GM12878 (cell line): ENCODE data around the gene ABT1.

ENCODE experiments used
- CHD2 ChIP-seq: IDR thresholded peaks from 2 replicates; pipeline ENCODE4 v1.6.1; 2011; ENCODE audit warnings: low read depth, low read length, improper control_type of control experiment, borderline replicate concordance
- CREB1 ChIP-seq: IDR thresholded peaks from 2 replicates; pipeline ENCODE4 v1.6.1; 2012; ENCODE audit warnings: low read depth, mild to moderate bottlenecking, inconsistent platforms
- EP300 ChIP-seq, 2 experiments: fragments of 150-350 bp in 1 of 2; IDR thresholded peaks; 2 replicates each; pipeline ENCODE4 v1.6.1; 2011 to 2012; ENCODE audit warnings: low read depth in 2 of 2, low read length in 2 of 2, borderline replicate concordance in 1 of 2, improper control_type of control experiment in 1 of 2, inconsistent platforms in 1 of 2; ENCODE audit not compliant: control insufficient read depth in 1 of 2
- EZH2 ChIP-seq: IDR thresholded peaks from 2 replicates; pipeline ENCODE4 v1.6.1; 2012; ENCODE audit warnings: low read depth, mild to moderate bottlenecking, control low read depth, inconsistent platforms, low read length, borderline replicate concordance; ENCODE audit not compliant: control insufficient read depth
- GABPA ChIP-seq: IDR thresholded peaks from 2 replicates; pipeline ENCODE4 v1.6.1; 2014; ENCODE audit warnings: antibody characterized with exemption, low read depth, mild to moderate bottlenecking, inconsistent platforms
- PML ChIP-seq: IDR thresholded peaks from 2 replicates; pipeline ENCODE4 v1.6.1; 2012; ENCODE audit warnings: low read length, inconsistent platforms
- POLR2A ChIP-seq: IDR thresholded peaks from 2 replicates; pipeline ENCODE4 v1.6.1; 2011; ENCODE audit warnings: low read depth, mild to moderate bottlenecking, low read length
- RAD21 ChIP-seq: IDR thresholded peaks from 2 replicates; pipeline ENCODE4 v1.6.1; 2011; ENCODE audit warnings: mild to moderate bottlenecking, low read depth, low read length, moderate library complexity; ENCODE audit not compliant: insufficient read depth
- TF ChIP-seq, protein P1 (sequence below), 3 experiments: IDR thresholded peaks in 2 of 3; conservative IDR thresholded peaks in 1 of 3; 2 replicates each; pipeline ENCODE4 v1.5.1; 2011; ENCODE audit warnings: low read depth in 3 of 3, low read length in 3 of 3, mild to moderate bottlenecking in 3 of 3, control low read depth in 2 of 3, moderate library complexity in 2 of 3, inconsistent platforms in 1 of 3, mixed read lengths in 1 of 3; ENCODE audit not compliant: control insufficient read depth in 2 of 3, insufficient read depth in 1 of 3; ENCODE audit errors: extremely low read depth in 1 of 3
- TF ChIP-seq, protein P2 (sequence below): IDR thresholded peaks from 2 replicates; pipeline ENCODE4 v1.6.1; 2011; ENCODE audit warnings: low read depth, low read length, improper control_type of control experiment, borderline replicate concordance
- TF ChIP-seq, protein P3 (sequence below): IDR thresholded peaks from 2 replicates; pipeline ENCODE4 v1.6.1; 2012; ENCODE audit warnings: mild to moderate bottlenecking, low read depth, low read length
- TF ChIP-seq, protein P4 (sequence below): fragments of 450-650 bp; IDR thresholded peaks from 2 replicates; pipeline ENCODE4 v1.6.1; 2016; ENCODE audit warnings: mild to moderate bottlenecking

DNA sequence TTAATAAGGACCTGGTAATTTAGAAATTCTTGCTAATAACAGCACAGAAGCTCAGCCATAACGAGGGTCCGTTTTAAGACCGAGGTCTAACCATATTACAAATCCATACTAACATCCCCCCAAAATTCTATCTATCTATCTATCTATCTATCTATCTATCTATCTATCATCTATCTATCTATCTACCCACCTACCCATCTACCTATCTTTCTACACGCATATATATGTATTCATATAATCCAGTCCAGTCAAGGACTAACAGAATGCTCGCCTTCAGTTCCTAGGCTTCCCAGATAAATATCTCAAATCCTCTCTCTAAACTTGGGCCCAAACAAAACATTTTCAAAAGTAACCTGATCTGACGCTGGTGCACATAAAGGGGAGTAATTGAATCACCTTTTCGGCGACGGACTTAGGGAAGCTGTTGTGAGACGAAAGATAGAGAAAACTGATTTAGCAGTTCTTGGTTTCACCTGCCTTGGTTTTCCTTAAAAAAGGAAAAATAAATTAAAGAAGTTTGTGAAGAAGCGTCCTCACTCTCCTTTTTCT is 44.0 kb upstream of the ABT1 start:
- TF ChIP-seq, protein P1, sequence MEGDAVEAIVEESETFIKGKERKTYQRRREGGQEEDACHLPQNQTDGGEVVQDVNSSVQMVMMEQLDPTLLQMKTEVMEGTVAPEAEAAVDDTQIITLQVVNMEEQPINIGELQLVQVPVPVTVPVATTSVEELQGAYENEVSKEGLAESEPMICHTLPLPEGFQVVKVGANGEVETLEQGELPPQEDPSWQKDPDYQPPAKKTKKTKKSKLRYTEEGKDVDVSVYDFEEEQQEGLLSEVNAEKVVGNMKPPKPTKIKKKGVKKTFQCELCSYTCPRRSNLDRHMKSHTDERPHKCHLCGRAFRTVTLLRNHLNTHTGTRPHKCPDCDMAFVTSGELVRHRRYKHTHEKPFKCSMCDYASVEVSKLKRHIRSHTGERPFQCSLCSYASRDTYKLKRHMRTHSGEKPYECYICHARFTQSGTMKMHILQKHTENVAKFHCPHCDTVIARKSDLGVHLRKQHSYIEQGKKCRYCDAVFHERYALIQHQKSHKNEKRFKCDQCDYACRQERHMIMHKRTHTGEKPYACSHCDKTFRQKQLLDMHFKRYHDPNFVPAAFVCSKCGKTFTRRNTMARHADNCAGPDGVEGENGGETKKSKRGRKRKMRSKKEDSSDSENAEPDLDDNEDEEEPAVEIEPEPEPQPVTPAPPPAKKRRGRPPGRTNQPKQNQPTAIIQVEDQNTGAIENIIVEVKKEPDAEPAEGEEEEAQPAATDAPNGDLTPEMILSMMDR (IDR thresholded peaks at IDR 0.05 in 2 of 3, conservative IDR thresholded peaks at IDR 0.05 in 1 of 3; ENCODE audit: control insufficient read depth in 2 of 3, extremely low read depth in 1 of 3, insufficient read depth in 1 of 3, low read depth in 3 of 3, low read length in 3 of 3): no peak
- TF ChIP-seq PML (no peak), CHD2 (no peak), RAD21 (no peak), POLR2A (no peak), EZH2 (no peak), GABPA (no peak), CREB1 (no peak), EP300 (IDR thresholded peaks at IDR 0.05; ENCODE audit: borderline replicate concordance in 1 of 2, control insufficient read depth in 1 of 2, low read depth in 2 of 2, low read length in 2 of 2) (no peak)
- TF ChIP-seq, protein P2, sequence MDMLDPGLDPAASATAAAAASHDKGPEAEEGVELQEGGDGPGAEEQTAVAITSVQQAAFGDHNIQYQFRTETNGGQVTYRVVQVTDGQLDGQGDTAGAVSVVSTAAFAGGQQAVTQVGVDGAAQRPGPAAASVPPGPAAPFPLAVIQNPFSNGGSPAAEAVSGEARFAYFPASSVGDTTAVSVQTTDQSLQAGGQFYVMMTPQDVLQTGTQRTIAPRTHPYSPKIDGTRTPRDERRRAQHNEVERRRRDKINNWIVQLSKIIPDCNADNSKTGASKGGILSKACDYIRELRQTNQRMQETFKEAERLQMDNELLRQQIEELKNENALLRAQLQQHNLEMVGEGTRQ: no peak
- TF ChIP-seq, protein P3, sequence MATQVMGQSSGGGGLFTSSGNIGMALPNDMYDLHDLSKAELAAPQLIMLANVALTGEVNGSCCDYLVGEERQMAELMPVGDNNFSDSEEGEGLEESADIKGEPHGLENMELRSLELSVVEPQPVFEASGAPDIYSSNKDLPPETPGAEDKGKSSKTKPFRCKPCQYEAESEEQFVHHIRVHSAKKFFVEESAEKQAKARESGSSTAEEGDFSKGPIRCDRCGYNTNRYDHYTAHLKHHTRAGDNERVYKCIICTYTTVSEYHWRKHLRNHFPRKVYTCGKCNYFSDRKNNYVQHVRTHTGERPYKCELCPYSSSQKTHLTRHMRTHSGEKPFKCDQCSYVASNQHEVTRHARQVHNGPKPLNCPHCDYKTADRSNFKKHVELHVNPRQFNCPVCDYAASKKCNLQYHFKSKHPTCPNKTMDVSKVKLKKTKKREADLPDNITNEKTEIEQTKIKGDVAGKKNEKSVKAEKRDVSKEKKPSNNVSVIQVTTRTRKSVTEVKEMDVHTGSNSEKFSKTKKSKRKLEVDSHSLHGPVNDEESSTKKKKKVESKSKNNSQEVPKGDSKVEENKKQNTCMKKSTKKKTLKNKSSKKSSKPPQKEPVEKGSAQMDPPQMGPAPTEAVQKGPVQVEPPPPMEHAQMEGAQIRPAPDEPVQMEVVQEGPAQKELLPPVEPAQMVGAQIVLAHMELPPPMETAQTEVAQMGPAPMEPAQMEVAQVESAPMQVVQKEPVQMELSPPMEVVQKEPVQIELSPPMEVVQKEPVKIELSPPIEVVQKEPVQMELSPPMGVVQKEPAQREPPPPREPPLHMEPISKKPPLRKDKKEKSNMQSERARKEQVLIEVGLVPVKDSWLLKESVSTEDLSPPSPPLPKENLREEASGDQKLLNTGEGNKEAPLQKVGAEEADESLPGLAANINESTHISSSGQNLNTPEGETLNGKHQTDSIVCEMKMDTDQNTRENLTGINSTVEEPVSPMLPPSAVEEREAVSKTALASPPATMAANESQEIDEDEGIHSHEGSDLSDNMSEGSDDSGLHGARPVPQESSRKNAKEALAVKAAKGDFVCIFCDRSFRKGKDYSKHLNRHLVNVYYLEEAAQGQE: no peak
- TF ChIP-seq, protein P4, sequence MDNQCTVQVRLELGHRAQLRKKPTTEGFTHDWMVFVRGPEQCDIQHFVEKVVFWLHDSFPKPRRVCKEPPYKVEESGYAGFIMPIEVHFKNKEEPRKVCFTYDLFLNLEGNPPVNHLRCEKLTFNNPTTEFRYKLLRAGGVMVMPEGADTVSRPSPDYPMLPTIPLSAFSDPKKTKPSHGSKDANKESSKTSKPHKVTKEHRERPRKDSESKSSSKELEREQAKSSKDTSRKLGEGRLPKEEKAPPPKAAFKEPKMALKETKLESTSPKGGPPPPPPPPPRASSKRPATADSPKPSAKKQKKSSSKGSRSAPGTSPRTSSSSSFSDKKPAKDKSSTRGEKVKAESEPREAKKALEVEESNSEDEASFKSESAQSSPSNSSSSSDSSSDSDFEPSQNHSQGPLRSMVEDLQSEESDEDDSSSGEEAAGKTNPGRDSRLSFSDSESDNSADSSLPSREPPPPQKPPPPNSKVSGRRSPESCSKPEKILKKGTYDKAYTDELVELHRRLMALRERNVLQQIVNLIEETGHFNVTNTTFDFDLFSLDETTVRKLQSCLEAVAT: no peak
